IMR-90 (cell line): ENCODE results near the gene DGKG. TPM values are rescaled to one million over a fixed set of nuclear protein-coding genes. Genes with fewer than 3 reads are reported as not detected.

ENCODE experiments used
- ATAC-seq: fragments of 200-7000 bp; cut with Tn5 transposase; 2 replicates; pipeline ENCODE4 v1.9.1; 2020; ENCODE audit warnings: low read depth, mild to moderate bottlenecking, moderate library complexity
- Bru-seq: library from RNA; stranded (reverse); fragments of 400-500 nt; gene quantifications from one replicate; lab custom pipeline; 2021; lab: Mats Ljungman, UMichigan
- BruChase-seq, 2 experiments: library from RNA; stranded (reverse); fragments of 400-500 nt; gene quantifications; one replicate each; lab custom pipeline; 2021; lab: Mats Ljungman, UMichigan
- BruUV-seq: library from RNA; stranded (reverse); fragments of 400-500 nt; replicated peaks from 2 replicates; lab custom pipeline; 2021; lab: Mats Ljungman, UMichigan
- CTCF ChIA-PET: fragments of 300-600 bp; formaldehyde crosslinking; extraction: SDS; loops from one replicate; lab custom pipeline; 2021; ENCODE audit warnings: antibody characterized with exemption; lab: Yijun Ruan, JAX
- POLR2A ChIA-PET: fragments of 300-600 bp; sonication (Branson Sonifier 250); formaldehyde crosslinking; loops from one replicate; lab custom pipeline; 2022; ENCODE audit warnings: antibody characterized with exemption; ENCODE audit not compliant: unreplicated experiment; lab: Charles Lee
- DNase-seq: peaks from one replicate; pipeline ENCODE4 v3.0.0; 2013
- H2AFZ ChIP-seq: replicated peaks from 2 replicates; pipeline ENCODE3; 2013; ENCODE audit warnings: low read length, mild to moderate bottlenecking; ENCODE audit not compliant: poor library complexity
- H2AK5ac ChIP-seq: 2 replicates; pipeline ENCODE4 v1.6.1; 2013; ENCODE audit warnings: low read depth, low read length, inconsistent platforms
- H2AK9ac ChIP-seq: replicated peaks from 2 replicates; pipeline ENCODE3; 2013; ENCODE audit warnings: mild to moderate bottlenecking, low read depth, low read length, moderate library complexity; ENCODE audit not compliant: poor library complexity
- H2BK120ac ChIP-seq: 2 replicates; pipeline ENCODE4 v1.6.1; 2013; ENCODE audit warnings: low read depth, low read length, inconsistent platforms
- H2BK15ac ChIP-seq: 3 replicates; pipeline ENCODE4 v1.6.1; 2013; ENCODE audit warnings: low read depth, low read length, inconsistent platforms
- H2BK20ac ChIP-seq: 2 replicates; pipeline ENCODE4 v1.6.1; 2013; ENCODE audit warnings: low read depth, mild to moderate bottlenecking, inconsistent platforms, low read length, moderate library complexity
- H2BK5ac ChIP-seq: 2 replicates; pipeline ENCODE4 v1.6.1; 2013; ENCODE audit warnings: mild to moderate bottlenecking, low read depth, low read length, inconsistent platforms; ENCODE audit not compliant: poor library complexity, severe bottlenecking
- H3K14ac ChIP-seq: replicated peaks from 2 replicates; pipeline ENCODE4 v1.6.1; 2013; ENCODE audit warnings: low read depth, low read length, inconsistent platforms
- H3K18ac ChIP-seq: 2 replicates; pipeline ENCODE4 v1.6.1; 2013; ENCODE audit warnings: low read depth, low read length, control low read depth
- H3K23ac ChIP-seq: 2 replicates; pipeline ENCODE4 v1.6.1; 2013; ENCODE audit warnings: low read depth, low read length, inconsistent platforms
- H3K27ac ChIP-seq: 2 replicates; pipeline ENCODE4 v1.5.1; 2013; ENCODE audit warnings: mild to moderate bottlenecking, control low read depth, low read length; ENCODE audit not compliant: insufficient read depth
- H3K27me3 ChIP-seq: 2 replicates; pipeline ENCODE4 v1.6.1; 2013; ENCODE audit warnings: low read length; ENCODE audit not compliant: control insufficient read depth, insufficient read depth
- H3K36me3 ChIP-seq: 2 replicates; pipeline ENCODE4 v1.6.1; 2013; ENCODE audit warnings: low read length, mixed read lengths; ENCODE audit not compliant: control insufficient read depth, insufficient read depth
- H3K4ac ChIP-seq: 2 replicates; pipeline ENCODE4 v1.6.1; 2013; ENCODE audit warnings: low read depth, low read length, inconsistent platforms
- H3K4me1 ChIP-seq: 2 replicates; pipeline ENCODE4 v1.6.1; 2013; ENCODE audit warnings: low read length, mixed read lengths; ENCODE audit not compliant: control insufficient read depth, insufficient read depth
- H3K4me2 ChIP-seq: 2 replicates; pipeline ENCODE4 v1.6.1; 2013; ENCODE audit warnings: low read depth, mild to moderate bottlenecking, control low read depth, low read length, moderate library complexity
- H3K4me3 ChIP-seq: 2 replicates; pipeline ENCODE4 v1.5.1; 2013; ENCODE audit warnings: low read depth, mild to moderate bottlenecking, control low read depth, low read length, moderate library complexity; ENCODE audit not compliant: insufficient read depth
- H3K56ac ChIP-seq: 2 replicates; pipeline ENCODE4 v1.6.1; 2013; ENCODE audit warnings: low read length, inconsistent platforms; ENCODE audit not compliant: insufficient read depth; ENCODE audit errors: extremely low read depth
- H3K79me1 ChIP-seq, 2 experiments: 2 replicates each; pipeline ENCODE4 v1.6.1; 2013; ENCODE audit warnings: low read length in 2 of 2, inconsistent platforms in 1 of 2, low read depth in 1 of 2
- H3K9ac ChIP-seq: 2 replicates; pipeline ENCODE4 v1.6.1; 2013; ENCODE audit warnings: low read depth, low read length, control low read depth
- H3K9me1 ChIP-seq: 2 replicates; pipeline ENCODE4 v1.6.1; 2013; ENCODE audit warnings: low read length, inconsistent platforms; ENCODE audit not compliant: insufficient read depth
- H3K9me3 ChIP-seq: 2 replicates; pipeline ENCODE4 v1.6.1; 2013; ENCODE audit warnings: low read length; ENCODE audit not compliant: control insufficient read depth, insufficient read depth
- H4K20me1 ChIP-seq: 2 replicates; pipeline ENCODE4 v1.6.1; 2013; ENCODE audit warnings: low read length, inconsistent platforms; ENCODE audit not compliant: insufficient read depth
- H4K5ac ChIP-seq: 2 replicates; pipeline ENCODE4 v1.6.1; 2013; ENCODE audit warnings: mild to moderate bottlenecking, low read depth, low read length, control low read depth
- H4K8ac ChIP-seq, 2 experiments: 2 replicates each; pipeline ENCODE4 v1.6.1; 2013; ENCODE audit warnings: low read depth in 2 of 2, low read length in 2 of 2, control low read depth in 1 of 2, inconsistent platforms in 1 of 2
- H4K91ac ChIP-seq: 2 replicates; pipeline ENCODE4 v1.6.1; 2013; ENCODE audit warnings: low read depth, low read length, inconsistent platforms; ENCODE audit not compliant: insufficient read depth
- BHLHE40 ChIP-seq: fragments of 150-350 bp; IDR thresholded peaks from 2 replicates; pipeline ENCODE4 v1.6.1; 2016; ENCODE audit warnings: mild to moderate bottlenecking, low read depth, low read length
- CEBPB ChIP-seq: IDR thresholded peaks from 2 replicates; pipeline ENCODE4 v1.6.1; 2012; ENCODE audit warnings: low read depth, low read length, improper control_type of control experiment
- FOS ChIP-seq: fragments of 150-350 bp; IDR thresholded peaks from 2 replicates; pipeline ENCODE4 v1.6.1; 2016; ENCODE audit warnings: low read depth, low read length
- MAFK ChIP-seq: IDR thresholded peaks from 2 replicates; pipeline ENCODE4 v1.6.1; 2012; ENCODE audit warnings: low read depth, low read length, improper control_type of control experiment
- MAZ ChIP-seq: IDR thresholded peaks from 2 replicates; pipeline ENCODE4 v1.6.1; 2012; ENCODE audit warnings: low read depth, mild to moderate bottlenecking, low read length, improper control_type of control experiment, moderate library complexity, borderline replicate concordance
- MXI1 ChIP-seq: IDR thresholded peaks from 2 replicates; pipeline ENCODE4 v1.6.1; 2012; ENCODE audit warnings: low read depth, mild to moderate bottlenecking, low read length, moderate library complexity, borderline replicate concordance
- NFE2L2 ChIP-seq: fragments of 150-350 bp; IDR thresholded peaks from 2 replicates; pipeline ENCODE4 v1.6.1; 2016; ENCODE audit warnings: low read depth, mild to moderate bottlenecking, low read length
- RAD21 ChIP-seq: IDR thresholded peaks from 2 replicates; pipeline ENCODE4 v1.6.1; 2012; ENCODE audit warnings: low read length, improper control_type of control experiment
- RFX5 ChIP-seq: IDR thresholded peaks from 2 replicates; pipeline ENCODE4 v1.8.0; 2012; ENCODE audit warnings: low read depth, mild to moderate bottlenecking, low read length, moderate library complexity
- WGBS, 2 experiments: methylation state at CpG; one replicate each; pipeline versions ENCODE4 v1.1.5 to v1.1.7; 2013; ENCODE audit warnings: missing lambda C conversion rate in 2 of 2; ENCODE audit not compliant: insufficient read length in 1 of 2; ENCODE audit errors: extremely low coverage in 2 of 2; 5-methylcytosine and 5-hydroxymethylcytosine counted together
- dilution Hi-C: fragments of 300-500 bp; cut with HindIII; formaldehyde crosslinking; loops from one replicate; pipeline ENCODE4 v1.14.3; 2018; ENCODE audit warnings: low sequenced_read_pairs; ENCODE audit not compliant: unreplicated experiment
- in situ Hi-C: fragments of 300-500 bp; cut with MboI; formaldehyde crosslinking; loops from 3 replicates; pipeline ENCODE4 v1.14.3; 2019; ENCODE audit warnings: low sequenced_read_pairs, inconsistent platforms, mixed read lengths
- intact Hi-C: fragments of 100-400 bp; cut with micrococcal nuclease; formaldehyde crosslinking; loops from 2 replicates; pipeline ENCODE4 v1.10.0; 2022
- long read RNA-seq: library from polyadenylated mRNA; unstranded; transcript quantifications from one replicate; pipeline ENCODE4 v2.0.0, GENCODE V29; 2021; ENCODE audit not compliant: unreplicated experiment
- polyA plus RNA-seq, 3 experiments: library from polyadenylated mRNA; depleted of rRNA; stranded (reverse); fragments of >200 nt; gene quantifications; 2 replicates each; pipeline ENCODE4 v1.2.3, GENCODE V29; 2012; ENCODE audit warnings: low replicate concordance in 1 of 3
- total RNA-seq: library from RNA; depleted of rRNA; stranded (reverse); fragments of >200 nt; gene quantifications from 2 replicates; pipeline ENCODE4 v1.2.3, GENCODE V29; 2012; rRNA removed
- TF ChIP-seq, protein P1 (sequence below): conservative IDR thresholded peaks from 2 replicates; pipeline ENCODE4 v1.5.1; 2012; ENCODE audit warnings: mild to moderate bottlenecking, low read depth, low read length, improper control_type of control experiment

DGKG gene
- total RNA-seq (2.5 and 4.1 TPM in 2 replicates), polyA plus RNA-seq (2012; rRNA removed) (1.2 and 1.8 TPM in 2 replicates), Bru-seq, nascent RNA (percentile 21 among the genes with signal in this experiment), BruChase-seq, experiment 1, labeled RNA remaining after a 6-hour chase (percentile 16 among the genes with signal in this experiment), BruChase-seq, experiment 2, labeled RNA remaining after a 2-hour chase (percentile 17 among the genes with signal in this experiment)
- polyA plus RNA-seq (2012; cell fraction: cytosol; rRNA removed), result 0.61 and 1.7 TPM in 2 replicates
- 0.34 and 0.88 TPM in 2 replicates for polyA plus RNA-seq (2012; cell fraction: nucleus; rRNA removed; ENCODE audit: low replicate concordance)
- long read RNA-seq, partial matches to known transcripts, result 0 of 3 reads
- long read RNA-seq, other reads (novel, unspliced or antisense), result 0 of 3 reads

DNA sequence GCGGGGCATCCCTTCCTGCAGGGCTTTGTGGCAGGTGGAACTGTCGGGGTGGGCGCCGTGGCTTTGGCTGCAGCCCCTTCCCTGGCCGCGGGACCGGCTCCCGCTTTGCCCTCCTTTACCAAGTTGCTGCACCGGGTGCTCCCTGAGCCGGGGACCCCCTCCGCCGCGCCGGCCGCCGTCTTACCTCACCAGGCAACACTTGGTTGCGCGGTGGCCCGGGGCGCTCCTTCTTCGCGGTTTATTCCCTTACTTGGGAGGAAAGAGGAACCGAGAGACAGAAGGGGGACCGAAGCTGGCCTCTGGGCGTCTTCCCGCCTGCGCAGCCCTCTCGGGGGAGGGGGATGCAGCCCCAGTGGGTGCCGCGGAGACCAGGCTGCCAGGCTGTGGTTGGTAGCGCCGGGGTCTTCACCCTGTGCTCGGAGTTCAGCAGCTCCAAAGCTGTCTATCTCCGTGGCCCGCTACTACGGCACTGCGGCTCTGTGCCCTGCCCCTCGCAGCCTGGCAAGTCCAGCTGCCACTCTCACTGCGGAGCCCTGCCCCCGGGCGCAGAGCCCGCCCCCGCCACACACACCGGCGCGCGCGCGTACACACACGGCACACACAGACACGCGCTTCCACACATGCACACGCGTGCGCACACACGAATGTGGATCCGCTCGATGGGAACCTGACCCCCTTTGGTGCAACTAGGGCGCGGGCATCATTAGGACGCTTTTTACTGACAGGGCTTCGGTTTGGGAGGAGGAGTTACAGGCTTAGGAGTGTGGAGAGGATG lies at the start of gene DGKG:
TSS of gene DGKG (minus strand) at position 473 of the 775 bp plus-strand sequence. CDS start 41,775 bp downstream, outside the sequence.
- Histone ChIP-seq H3K9me1 (no peaks in the 10 kb centered on the region), H3K4me2 (peak within 1 kb of the TSS; percentile 71), H4K5ac (no peak within 1 kb of the TSS), H3K14ac (no peak within 1 kb of the TSS), H2AFZ (peak within 1 kb of the TSS; percentile 79), H3K23ac (no peak within 1 kb of the TSS), H4K20me1 (no peaks in the 10 kb centered on the region), H3K36me3 (no peaks in the 10 kb centered on the region), H3K9me3 (0 out of 2 replicates have a peak, but pooled peaks cover 2% of the 10 kb centered on the region), H2BK5ac (no peak within 1 kb of the TSS), H3K79me1 (no peaks in the 10 kb centered on the region), H2BK120ac (no peak within 1 kb of the TSS), H3K9ac (no peak within 1 kb of the TSS), H3K27me3 (peaks cover 74% of the 10 kb centered on the region), H4K91ac (no peak within 1 kb of the TSS), H2AK9ac (peak within 1 kb of the TSS; percentile 37), H2AK5ac (no peak within 1 kb of the TSS), H3K4me1 (peaks cover 2% of the 10 kb centered on the region; the same call in 1 of the 2 replicates), H3K4ac (no peak within 1 kb of the TSS), H3K56ac (no peak within 1 kb of the TSS), H3K27ac (no peak within 1 kb of the TSS), H3K18ac (no peak within 1 kb of the TSS), H3K4me3 (no peak within 1 kb of the TSS), H4K8ac (no peak within 1 kb of the TSS), H2BK20ac (no peak within 1 kb of the TSS), H2BK15ac (no peak within 1 kb of the TSS)
- ChIA-PET POLR2A (no interaction called here), CTCF (no interaction called here)
- 2% methylated on average over 26 of the region's 62 CpGs; no CpG with 5 or more reads in 1 of the 2 experiments for WGBS, 2 experiments
- in situ Hi-C loops, result no loop called here
- intact Hi-C loops, result no loop called here
- no TSS peak for BruUV-seq
- DNase-seq (no peak), ATAC-seq (peak; percentile 65)
- TF ChIP-seq BHLHE40 (no peak), FOS (no peak), CEBPB (no peak), MAFK (no peak), MAZ (no peak), RFX5 (no peak), MXI1 (no peak), NFE2L2 (no peak), RAD21 (no peak)
- TF ChIP-seq, protein P1, sequence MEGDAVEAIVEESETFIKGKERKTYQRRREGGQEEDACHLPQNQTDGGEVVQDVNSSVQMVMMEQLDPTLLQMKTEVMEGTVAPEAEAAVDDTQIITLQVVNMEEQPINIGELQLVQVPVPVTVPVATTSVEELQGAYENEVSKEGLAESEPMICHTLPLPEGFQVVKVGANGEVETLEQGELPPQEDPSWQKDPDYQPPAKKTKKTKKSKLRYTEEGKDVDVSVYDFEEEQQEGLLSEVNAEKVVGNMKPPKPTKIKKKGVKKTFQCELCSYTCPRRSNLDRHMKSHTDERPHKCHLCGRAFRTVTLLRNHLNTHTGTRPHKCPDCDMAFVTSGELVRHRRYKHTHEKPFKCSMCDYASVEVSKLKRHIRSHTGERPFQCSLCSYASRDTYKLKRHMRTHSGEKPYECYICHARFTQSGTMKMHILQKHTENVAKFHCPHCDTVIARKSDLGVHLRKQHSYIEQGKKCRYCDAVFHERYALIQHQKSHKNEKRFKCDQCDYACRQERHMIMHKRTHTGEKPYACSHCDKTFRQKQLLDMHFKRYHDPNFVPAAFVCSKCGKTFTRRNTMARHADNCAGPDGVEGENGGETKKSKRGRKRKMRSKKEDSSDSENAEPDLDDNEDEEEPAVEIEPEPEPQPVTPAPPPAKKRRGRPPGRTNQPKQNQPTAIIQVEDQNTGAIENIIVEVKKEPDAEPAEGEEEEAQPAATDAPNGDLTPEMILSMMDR, result no peak
- dilution Hi-C loops, result no loop called here
